ENCODE measurements around the gene STK38. TPM values are rescaled to one million over a fixed set of nuclear protein-coding genes. Genes with fewer than 3 reads are reported as not detected.

The STK38 gene
- total and polyA plus RNA-seq, 2 of the 13 experiments (the other 11 are each of a cell fraction or from before 2014, with no cell fraction given): 10.3 to 20.7 TPM

GRCh38 chr6:36546920-36547645 is at the start of gene STK38 (continued):
- TF ChIP-seq, protein P1, sequence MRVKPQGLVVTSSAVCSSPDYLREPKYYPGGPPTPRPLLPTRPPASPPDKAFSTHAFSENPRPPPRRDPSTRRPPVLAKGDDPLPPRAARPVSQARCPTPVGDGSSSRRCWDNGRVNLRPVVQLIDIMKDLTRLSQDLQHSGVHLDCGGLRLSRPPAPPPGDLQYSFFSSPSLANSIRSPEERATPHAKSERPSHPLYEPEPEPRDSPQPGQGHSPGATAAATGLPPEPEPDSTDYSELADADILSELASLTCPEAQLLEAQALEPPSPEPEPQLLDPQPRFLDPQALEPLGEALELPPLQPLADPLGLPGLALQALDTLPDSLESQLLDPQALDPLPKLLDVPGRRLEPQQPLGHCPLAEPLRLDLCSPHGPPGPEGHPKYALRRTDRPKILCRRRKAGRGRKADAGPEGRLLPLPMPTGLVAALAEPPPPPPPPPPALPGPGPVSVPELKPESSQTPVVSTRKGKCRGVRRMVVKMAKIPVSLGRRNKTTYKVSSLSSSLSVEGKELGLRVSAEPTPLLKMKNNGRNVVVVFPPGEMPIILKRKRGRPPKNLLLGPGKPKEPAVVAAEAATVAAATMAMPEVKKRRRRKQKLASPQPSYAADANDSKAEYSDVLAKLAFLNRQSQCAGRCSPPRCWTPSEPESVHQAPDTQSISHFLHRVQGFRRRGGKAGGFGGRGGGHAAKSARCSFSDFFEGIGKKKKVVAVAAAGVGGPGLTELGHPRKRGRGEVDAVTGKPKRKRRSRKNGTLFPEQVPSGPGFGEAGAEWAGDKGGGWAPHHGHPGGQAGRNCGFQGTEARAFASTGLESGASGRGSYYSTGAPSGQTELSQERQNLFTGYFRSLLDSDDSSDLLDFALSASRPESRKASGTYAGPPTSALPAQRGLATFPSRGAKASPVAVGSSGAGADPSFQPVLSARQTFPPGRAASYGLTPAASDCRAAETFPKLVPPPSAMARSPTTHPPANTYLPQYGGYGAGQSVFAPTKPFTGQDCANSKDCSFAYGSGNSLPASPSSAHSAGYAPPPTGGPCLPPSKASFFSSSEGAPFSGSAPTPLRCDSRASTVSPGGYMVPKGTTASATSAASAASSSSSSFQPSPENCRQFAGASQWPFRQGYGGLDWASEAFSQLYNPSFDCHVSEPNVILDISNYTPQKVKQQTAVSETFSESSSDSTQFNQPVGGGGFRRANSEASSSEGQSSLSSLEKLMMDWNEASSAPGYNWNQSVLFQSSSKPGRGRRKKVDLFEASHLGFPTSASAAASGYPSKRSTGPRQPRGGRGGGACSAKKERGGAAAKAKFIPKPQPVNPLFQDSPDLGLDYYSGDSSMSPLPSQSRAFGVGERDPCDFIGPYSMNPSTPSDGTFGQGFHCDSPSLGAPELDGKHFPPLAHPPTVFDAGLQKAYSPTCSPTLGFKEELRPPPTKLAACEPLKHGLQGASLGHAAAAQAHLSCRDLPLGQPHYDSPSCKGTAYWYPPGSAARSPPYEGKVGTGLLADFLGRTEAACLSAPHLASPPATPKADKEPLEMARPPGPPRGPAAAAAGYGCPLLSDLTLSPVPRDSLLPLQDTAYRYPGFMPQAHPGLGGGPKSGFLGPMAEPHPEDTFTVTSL (CRISPR knock-in tag; IDR thresholded peaks at IDR 0.05; ENCODE audit: borderline replicate concordance): peak; percentile 39; the same call in 1 of the 2 replicates
- TF ChIP-seq ZIK1 (CRISPR knock-in tag; IDR thresholded peaks at IDR 0.05; ENCODE audit: borderline replicate concordance, low read depth) (peak; percentile 47; the same call in 1 of the 2 replicates), EZH2 (conservative IDR thresholded peaks at IDR 0.05; ENCODE audit: low read depth, low read length) (no peak), MLXIP (CRISPR knock-in tag; IDR thresholded peaks at IDR 0.05; ENCODE audit: borderline replicate concordance) (no peak; the same call in 1 of the 2 replicates), ZNF143 (CRISPR knock-in tag; IDR thresholded peaks at IDR 0.05) (no peak), KLF6 (CRISPR knock-in tag; IDR thresholded peaks at IDR 0.05) (peak; percentile 72; the same call in 1 of the 2 replicates), PAF1 (CRISPR knock-in tag; IDR thresholded peaks at IDR 0.05) (no peak), PITX1 (CRISPR knock-in tag; IDR thresholded peaks at IDR 0.05) (peak; percentile 79), HDAC6 (IDR thresholded peaks at IDR 0.05; ENCODE audit: low read depth, low read length) (no peak), CBX5 (CRISPR knock-in tag; IDR thresholded peaks at IDR 0.05; ENCODE audit: borderline replicate concordance) (peak; percentile 27; the same call in 1 of the 2 replicates), ZNF367 (CRISPR knock-in tag; IDR thresholded peaks at IDR 0.05; ENCODE audit: borderline replicate concordance) (no peak; the same call in 1 of the 2 replicates), POGZ (CRISPR knock-in tag; IDR thresholded peaks at IDR 0.05) (peak; percentile 77; the same call in 1 of the 2 replicates), NRL (CRISPR knock-in tag; IDR thresholded peaks at IDR 0.05; ENCODE audit: borderline replicate concordance) (peak; percentile 87; the same call in 1 of the 2 replicates), PREB (CRISPR knock-in tag; IDR thresholded peaks at IDR 0.05) (no peak), BHLHE40 (IDR thresholded peaks at IDR 0.05; ENCODE audit: low read length) (no peak), ZNF10 (CRISPR knock-in tag; IDR thresholded peaks at IDR 0.05; ENCODE audit: borderline replicate concordance, low read depth) (no peak), MEIS1 (CRISPR knock-in tag; IDR thresholded peaks at IDR 0.05; ENCODE audit: borderline replicate concordance) (peak; percentile 88), RCOR2 (CRISPR knock-in tag; IDR thresholded peaks at IDR 0.05) (no peak), KDM1A (CRISPR knock-in tag; IDR thresholded peaks at IDR 0.05) (no peak)
- TF ChIP-seq, protein P2, sequence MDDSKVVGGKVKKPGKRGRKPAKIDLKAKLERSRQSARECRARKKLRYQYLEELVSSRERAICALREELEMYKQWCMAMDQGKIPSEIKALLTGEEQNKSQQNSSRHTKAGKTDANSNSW (CRISPR knock-in tag; IDR thresholded peaks at IDR 0.05; ENCODE audit: borderline replicate concordance): no peak
